Measurements from ENCODE around the gene GALNT15. TPM values are rescaled to one million over a fixed set of nuclear protein-coding genes. Genes with fewer than 3 reads are reported as not detected.

GALNT15 gene
- total RNA-seq, 4 donors from 2014 or later: 26.2 to 88.8 (median 39.4) TPM

DNA sequence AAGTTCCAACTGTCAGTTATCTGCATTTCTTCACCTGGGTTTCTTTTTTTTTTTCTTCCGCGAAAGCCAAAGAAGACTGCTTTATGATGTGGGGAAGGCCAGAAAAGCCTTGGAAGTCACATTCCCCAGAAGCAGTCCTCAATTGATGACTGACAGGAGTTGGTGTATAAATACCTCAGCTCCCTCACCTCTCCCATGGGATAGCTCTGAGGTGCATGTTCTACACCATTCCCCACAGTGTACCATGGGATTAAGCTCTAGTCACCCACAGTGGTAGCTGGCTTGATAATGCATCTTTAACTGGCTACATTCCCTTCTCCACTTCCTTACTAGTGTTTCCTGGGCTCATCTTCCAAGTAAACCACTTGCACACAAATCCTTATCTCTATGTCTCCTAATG, 59.8 kb downstream of the GALNT15 start:
- WGBS, 2 donors (ENCODE audit: low coverage in 1 of 2): 90 to 93% methylated on average over 2 of the region's 2 CpGs
- no peak for DNase-seq
- TF ChIP-seq POLR2A (IDR thresholded peaks at IDR 0.05): no peak
- no peak for TF ChIP-seq EP300 (IDR thresholded peaks at IDR 0.05; ENCODE audit: low read depth)
- Histone ChIP-seq H3K9me3 (no peaks in the 10 kb centered on the region), H3K27ac (no peak overlapping the region), H3K4me3 (no peak overlapping the region), H3K27me3 (no peaks in the 10 kb centered on the region), H3K4me1 (no peaks in the 10 kb centered on the region), H3K36me3 (no peaks in the 10 kb centered on the region)
- in situ Hi-C loops (cut with MboI; ENCODE audit: low pct_ligation_motif_present in 1 of 4, low pct_unique_long_range_greater_than_20kb in 1 of 4, low sequenced_read_pairs in 3 of 4) (loop anchor here in 1 of 4 donors (25.0 kb wide), 1 partner anchor 422 kb away; no protein-coding TSS in a partner anchor), intact Hi-C loops (cut with DNase I; ENCODE audit: low total_unique reads) (no loop called here)

DNA sequence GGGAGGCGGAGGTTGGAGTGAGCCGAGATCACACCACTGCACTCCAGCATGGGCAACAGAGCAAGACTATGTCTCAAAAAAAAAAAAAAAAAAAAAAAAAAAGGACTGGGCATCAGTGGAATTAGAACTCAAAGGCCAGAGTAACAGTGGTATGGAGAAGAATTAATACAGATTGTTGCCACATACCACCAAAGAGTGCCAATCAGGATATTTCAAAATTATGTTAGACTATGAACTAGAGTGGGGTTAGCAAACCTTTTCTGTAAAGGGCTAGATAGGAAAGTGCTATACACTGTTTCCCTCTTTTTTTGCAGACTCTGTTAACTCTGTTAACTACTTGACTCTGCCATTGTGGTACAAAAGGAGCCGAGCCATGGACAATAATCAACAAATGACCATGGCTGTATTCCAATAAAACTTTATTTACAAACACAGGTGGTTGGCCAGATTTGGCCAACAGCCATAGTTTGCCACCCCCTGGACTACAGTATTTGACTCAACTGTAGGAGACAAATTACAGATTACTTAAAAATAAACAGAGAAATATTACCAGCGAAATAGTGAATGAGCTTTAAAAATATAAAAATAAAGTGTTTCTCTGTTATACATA, 61.7 kb downstream of the GALNT15 start:
- in situ Hi-C loops (cut with MboI; ENCODE audit: low pct_ligation_motif_present in 1 of 4, low pct_unique_long_range_greater_than_20kb in 1 of 4, low sequenced_read_pairs in 3 of 4): loop anchor here in 1 of 4 donors (25.0 kb wide), 1 partner anchor 424 kb away; no protein-coding TSS in a partner anchor
- Histone ChIP-seq H3K27me3 (no peaks in the 10 kb centered on the region), H3K27ac (no peak overlapping the region), H3K4me3 (no peak overlapping the region), H3K4me1 (no peaks in the 10 kb centered on the region), H3K9me3 (no peaks in the 10 kb centered on the region), H3K36me3 (no peaks in the 10 kb centered on the region)
- WGBS, 2 donors (ENCODE audit: low coverage in 1 of 2): 82 to 87% methylated on average over 4 of the region's 4 CpGs
- DNase-seq: no peak
- intact Hi-C loops (cut with DNase I; ENCODE audit: low total_unique reads): no loop called here
- TF ChIP-seq EP300 (IDR thresholded peaks at IDR 0.05; ENCODE audit: low read depth) (no peak), POLR2A (IDR thresholded peaks at IDR 0.05) (no peak), POLR2AphosphoS5 (IDR thresholded peaks at IDR 0.05) (no peak)
- TF ChIP-seq, protein P1, sequence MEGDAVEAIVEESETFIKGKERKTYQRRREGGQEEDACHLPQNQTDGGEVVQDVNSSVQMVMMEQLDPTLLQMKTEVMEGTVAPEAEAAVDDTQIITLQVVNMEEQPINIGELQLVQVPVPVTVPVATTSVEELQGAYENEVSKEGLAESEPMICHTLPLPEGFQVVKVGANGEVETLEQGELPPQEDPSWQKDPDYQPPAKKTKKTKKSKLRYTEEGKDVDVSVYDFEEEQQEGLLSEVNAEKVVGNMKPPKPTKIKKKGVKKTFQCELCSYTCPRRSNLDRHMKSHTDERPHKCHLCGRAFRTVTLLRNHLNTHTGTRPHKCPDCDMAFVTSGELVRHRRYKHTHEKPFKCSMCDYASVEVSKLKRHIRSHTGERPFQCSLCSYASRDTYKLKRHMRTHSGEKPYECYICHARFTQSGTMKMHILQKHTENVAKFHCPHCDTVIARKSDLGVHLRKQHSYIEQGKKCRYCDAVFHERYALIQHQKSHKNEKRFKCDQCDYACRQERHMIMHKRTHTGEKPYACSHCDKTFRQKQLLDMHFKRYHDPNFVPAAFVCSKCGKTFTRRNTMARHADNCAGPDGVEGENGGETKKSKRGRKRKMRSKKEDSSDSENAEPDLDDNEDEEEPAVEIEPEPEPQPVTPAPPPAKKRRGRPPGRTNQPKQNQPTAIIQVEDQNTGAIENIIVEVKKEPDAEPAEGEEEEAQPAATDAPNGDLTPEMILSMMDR (IDR thresholded peaks at IDR 0.05): no peak

DNA sequence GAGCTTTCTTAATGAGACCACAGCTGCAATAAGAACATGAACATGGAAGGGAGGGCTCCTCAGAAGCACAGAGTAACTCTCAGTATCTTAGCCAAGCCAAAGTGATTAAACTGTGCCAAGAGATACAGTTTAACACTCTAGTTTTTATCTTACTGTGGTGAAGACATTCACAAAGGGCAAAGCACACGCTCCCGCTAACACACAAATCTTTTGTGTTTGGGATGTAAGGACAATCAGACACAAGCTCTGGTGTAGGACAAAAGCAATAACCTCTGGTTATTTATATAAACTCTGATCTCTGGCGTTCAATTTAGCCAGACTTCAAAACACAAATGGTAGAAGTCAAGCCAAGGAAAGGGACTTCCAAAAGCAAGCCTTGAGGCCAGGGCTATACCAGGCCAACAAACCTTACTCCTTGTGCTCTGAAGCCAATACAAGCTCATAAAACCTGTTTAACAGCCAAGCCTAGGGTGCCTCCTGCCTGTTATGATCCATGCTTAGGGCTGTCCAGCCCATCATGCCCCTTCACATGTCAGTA, 62.4 kb downstream of the GALNT15 start:
- 76 to 85% methylated on average over 3 of the region's 3 CpGs for WGBS, 2 donors (ENCODE audit: low coverage in 1 of 2)
- Histone ChIP-seq H3K36me3 (no peaks in the 10 kb centered on the region), H3K27me3 (no peaks in the 10 kb centered on the region), H3K27ac (no peak overlapping the region), H3K9me3 (no peaks in the 10 kb centered on the region), H3K4me1 (no peaks in the 10 kb centered on the region), H3K4me3 (no peak overlapping the region)
- no peak for DNase-seq
- in situ Hi-C loops (cut with MboI; ENCODE audit: low pct_ligation_motif_present in 1 of 4, low pct_unique_long_range_greater_than_20kb in 1 of 4, low sequenced_read_pairs in 3 of 4) (loop anchor here in 1 of 4 donors (25.0 kb wide), 1 partner anchor 425 kb away; no protein-coding TSS in a partner anchor), intact Hi-C loops (cut with DNase I; ENCODE audit: low total_unique reads) (no loop called here)
- TF ChIP-seq, protein P1 (IDR thresholded peaks at IDR 0.05): no peak
- TF ChIP-seq POLR2A (IDR thresholded peaks at IDR 0.05): no peak
- no peak for TF ChIP-seq POLR2AphosphoS5 (IDR thresholded peaks at IDR 0.05)
- no peak for TF ChIP-seq EP300 (IDR thresholded peaks at IDR 0.05; ENCODE audit: low read depth)

DNA sequence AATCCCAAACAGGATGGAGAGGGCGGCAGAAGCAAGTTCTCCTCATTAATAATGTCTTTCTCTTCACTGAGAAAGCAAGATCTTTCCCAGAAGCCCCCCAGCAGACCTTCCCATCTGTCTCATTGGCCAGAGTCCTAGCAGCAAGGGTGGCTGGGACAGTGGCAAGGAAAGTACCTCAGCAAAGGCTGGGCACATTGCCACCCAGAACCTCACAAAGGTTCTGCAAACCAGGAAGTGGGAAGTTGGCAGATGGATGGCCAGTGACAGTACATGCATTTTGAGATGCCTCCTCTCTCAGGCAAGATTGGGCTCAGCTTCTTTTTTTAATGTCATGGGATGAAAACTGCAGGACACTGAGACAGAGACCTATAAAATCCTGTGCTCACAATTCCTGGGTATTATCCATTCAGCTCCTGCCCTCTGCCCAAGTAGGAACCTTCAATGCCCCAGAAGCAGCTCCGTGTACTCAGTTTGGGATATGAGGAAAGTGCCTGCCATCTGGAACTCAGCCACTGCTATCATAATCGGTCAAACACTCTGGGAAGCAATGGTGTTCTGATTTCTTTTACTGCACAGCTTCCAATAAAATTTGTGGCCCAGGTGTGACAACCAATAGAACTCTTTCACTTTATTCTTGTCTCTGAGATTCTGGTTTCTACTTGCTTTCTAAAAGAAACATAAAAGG, 64.7 kb downstream of the GALNT15 start:
- Histone ChIP-seq H3K36me3 (no peaks in the 10 kb centered on the region), H3K27ac (no peak overlapping the region), H3K4me3 (no peak overlapping the region), H3K4me1 (no peaks in the 10 kb centered on the region), H3K9me3 (no peaks in the 10 kb centered on the region), H3K27me3 (no peaks in the 10 kb centered on the region)
- WGBS, 2 donors (ENCODE audit: low coverage in 1 of 2): 49 to 90% methylated on average over 1 to 3 of the region's 3 CpGs
- intact Hi-C loops (cut with DNase I; ENCODE audit: low total_unique reads) (no loop called here), in situ Hi-C loops (cut with MboI; ENCODE audit: low pct_ligation_motif_present in 1 of 4, low pct_unique_long_range_greater_than_20kb in 1 of 4, low sequenced_read_pairs in 3 of 4) (loop anchor here in 1 of 4 donors (25.0 kb wide), 1 partner anchor 427 kb away; no protein-coding TSS in a partner anchor)
- no peak for DNase-seq
- TF ChIP-seq EP300 (IDR thresholded peaks at IDR 0.05; ENCODE audit: low read depth) (no peak), POLR2A (IDR thresholded peaks at IDR 0.05) (no peak), POLR2AphosphoS5 (IDR thresholded peaks at IDR 0.05) (no peak)
- TF ChIP-seq, protein P1 (IDR thresholded peaks at IDR 0.05): no peak
